Measurements from ENCODE around the gene RBM7.

Gene RBM7, protein sequence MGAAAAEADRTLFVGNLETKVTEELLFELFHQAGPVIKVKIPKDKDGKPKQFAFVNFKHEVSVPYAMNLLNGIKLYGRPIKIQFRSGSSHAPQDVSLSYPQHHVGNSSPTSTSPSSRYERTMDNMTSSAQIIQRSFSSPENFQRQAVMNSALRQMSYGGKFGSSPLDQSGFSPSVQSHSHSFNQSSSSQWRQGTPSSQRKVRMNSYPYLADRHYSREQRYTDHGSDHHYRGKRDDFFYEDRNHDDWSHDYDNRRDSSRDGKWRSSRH

DNA sequence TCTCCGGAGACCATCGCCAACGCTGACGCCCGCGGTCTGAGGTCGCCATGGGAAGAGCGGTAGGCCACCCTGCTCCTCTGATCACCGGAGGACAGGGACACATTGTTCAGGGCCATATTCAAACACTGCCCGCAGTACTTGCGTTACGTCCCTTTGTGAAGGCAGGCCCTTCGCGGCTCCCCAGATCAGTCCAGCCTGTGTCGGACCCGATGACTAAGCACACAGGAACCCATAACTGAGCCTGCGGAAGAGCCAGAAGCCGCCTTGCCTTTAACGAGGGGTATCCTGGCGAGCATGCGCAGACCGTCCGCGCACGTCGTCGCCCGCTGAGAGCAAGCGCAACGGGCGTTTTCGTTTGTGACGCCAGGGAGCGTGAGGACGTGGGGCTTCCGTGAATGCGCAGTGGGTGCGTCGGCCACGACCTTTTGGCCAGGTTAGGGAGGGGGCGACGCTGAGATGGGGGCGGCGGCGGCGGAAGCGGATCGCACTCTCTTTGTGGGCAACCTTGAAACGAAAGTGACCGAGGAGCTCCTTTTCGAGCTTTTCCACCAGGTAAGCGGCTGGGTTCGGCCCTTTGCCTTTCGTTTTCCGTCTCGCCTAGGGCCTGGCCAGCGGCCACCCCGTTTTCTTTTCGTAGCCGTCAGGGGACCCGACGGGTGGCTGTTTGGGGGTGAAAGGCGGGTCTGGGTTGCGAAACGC is at the start of gene RBM7, which contains the start of gene C11orf71:
Gene RBM7 (plus strand): TSS at position 451 of the 699 bp plus-strand sequence. CDS start 6 bp downstream, at position 457.
Gene C11orf71 (minus strand): TSS at position 296 of the 699 bp plus-strand sequence. CDS start 180 bp downstream, at position 116.
- Histone ChIP-seq H3K27me3 (ENCODE audit: control insufficient read depth, insufficient read depth, low read length) (no peaks in the 10 kb centered on the region), H3K9me3 (ENCODE audit: control insufficient read depth, low read length) (no peaks in the 10 kb centered on the region), H3K36me3 (ENCODE audit: control insufficient read depth, insufficient read depth, low read length) (no peaks in the 10 kb centered on the region), H3K4me1 (ENCODE audit: control insufficient read depth, insufficient read depth, low read length) (peaks cover 9% of the 10 kb centered on the region), H3K4me3 (ENCODE audit: low read length) (peak within 1 kb of the TSS; percentile 70), H3K9ac (ENCODE audit: low read length) (peak within 1 kb of the TSS; percentile 100)

DNA sequence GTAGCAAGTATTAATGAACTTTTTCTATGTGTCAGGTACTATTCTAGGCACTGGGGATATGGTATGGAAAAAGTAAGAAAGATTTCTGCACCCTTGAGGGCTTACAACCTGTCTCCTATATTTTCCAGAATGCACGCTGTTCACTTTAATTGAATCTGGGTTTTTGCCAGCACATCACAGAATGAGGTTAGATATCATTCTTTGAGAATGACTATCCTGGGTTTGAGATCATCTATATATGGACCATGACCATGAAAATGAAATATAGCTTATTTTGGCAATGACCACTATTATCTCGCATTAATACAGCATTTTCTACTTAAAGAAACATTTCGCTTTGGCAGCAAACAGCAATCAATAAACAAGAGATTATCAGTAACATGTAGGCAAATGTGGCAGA is 47.0 kb upstream of the RBM7 start:
- H3K27me3 ChIP-seq (ENCODE audit: control insufficient read depth, insufficient read depth, low read length) = no peaks in the 10 kb centered on the region
- H3K4me1 ChIP-seq (ENCODE audit: control insufficient read depth, insufficient read depth, low read length) = no peaks in the 10 kb centered on the region
- H3K4me3 ChIP-seq (ENCODE audit: low read length) = no peak overlapping the region
- no peaks in the 10 kb centered on the region for H3K36me3 ChIP-seq (ENCODE audit: control insufficient read depth, insufficient read depth, low read length)
- H3K9me3 ChIP-seq (ENCODE audit: control insufficient read depth, low read length) = no peaks in the 10 kb centered on the region
- no peak overlapping the region for H3K9ac ChIP-seq (ENCODE audit: low read length)

DNA sequence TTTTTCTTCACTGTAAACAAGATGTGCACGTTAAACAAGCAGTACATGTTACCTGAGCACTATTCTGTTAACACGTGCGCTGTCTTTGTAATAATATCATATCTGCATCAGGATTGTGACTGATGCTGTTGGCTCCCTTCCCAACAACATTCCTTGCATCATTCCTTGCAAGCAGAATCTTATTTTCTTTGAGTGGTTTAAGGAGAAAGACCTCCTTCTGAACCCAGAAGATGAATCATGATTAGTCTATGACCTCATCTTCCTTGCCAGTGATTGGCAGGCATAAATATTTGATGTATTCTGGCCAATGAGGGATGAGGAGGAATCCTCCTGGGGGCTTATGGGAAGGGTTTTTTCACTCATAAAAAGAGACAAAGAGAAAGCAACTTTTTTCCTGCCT is 46.4 kb upstream of the RBM7 start:
- no peak overlapping the region for H3K9ac ChIP-seq (ENCODE audit: low read length)
- H3K4me1 ChIP-seq (ENCODE audit: control insufficient read depth, insufficient read depth, low read length) = no peaks in the 10 kb centered on the region
- H3K36me3 ChIP-seq (ENCODE audit: control insufficient read depth, insufficient read depth, low read length) = no peaks in the 10 kb centered on the region
- H3K27me3 ChIP-seq (ENCODE audit: control insufficient read depth, insufficient read depth, low read length) = no peaks in the 10 kb centered on the region
- no peaks in the 10 kb centered on the region for H3K9me3 ChIP-seq (ENCODE audit: control insufficient read depth, low read length)
- H3K4me3 ChIP-seq (ENCODE audit: low read length) = no peak overlapping the region

DNA sequence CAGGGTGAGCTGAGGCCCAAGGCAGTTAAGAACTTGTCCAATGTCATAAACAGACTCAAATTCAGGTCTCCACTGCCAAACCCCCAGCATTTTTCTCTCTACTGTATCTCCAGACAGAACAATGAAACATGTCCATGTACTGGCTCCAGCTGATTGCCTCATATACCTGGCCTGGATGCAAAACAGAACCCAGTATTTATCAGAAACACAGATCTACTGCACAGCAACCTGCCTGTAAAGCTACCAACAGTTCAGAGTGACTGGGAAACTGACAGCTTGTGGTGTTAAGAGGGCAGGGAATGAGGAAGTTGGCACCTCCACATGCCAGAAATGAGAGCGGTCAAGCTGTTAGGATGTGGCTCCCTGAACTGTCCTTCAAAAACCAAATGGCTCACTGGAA is 41.8 kb upstream of the RBM7 start:
- no peaks in the 10 kb centered on the region for H3K27me3 ChIP-seq (ENCODE audit: control insufficient read depth, insufficient read depth, low read length)
- H3K4me3 ChIP-seq (ENCODE audit: low read length) = no peak overlapping the region
- no peaks in the 10 kb centered on the region for H3K36me3 ChIP-seq (ENCODE audit: control insufficient read depth, insufficient read depth, low read length)
- no peaks in the 10 kb centered on the region for H3K9me3 ChIP-seq (ENCODE audit: control insufficient read depth, low read length)
- H3K4me1 ChIP-seq (ENCODE audit: control insufficient read depth, insufficient read depth, low read length) = no peaks in the 10 kb centered on the region
- no peak overlapping the region for H3K9ac ChIP-seq (ENCODE audit: low read length)

DNA sequence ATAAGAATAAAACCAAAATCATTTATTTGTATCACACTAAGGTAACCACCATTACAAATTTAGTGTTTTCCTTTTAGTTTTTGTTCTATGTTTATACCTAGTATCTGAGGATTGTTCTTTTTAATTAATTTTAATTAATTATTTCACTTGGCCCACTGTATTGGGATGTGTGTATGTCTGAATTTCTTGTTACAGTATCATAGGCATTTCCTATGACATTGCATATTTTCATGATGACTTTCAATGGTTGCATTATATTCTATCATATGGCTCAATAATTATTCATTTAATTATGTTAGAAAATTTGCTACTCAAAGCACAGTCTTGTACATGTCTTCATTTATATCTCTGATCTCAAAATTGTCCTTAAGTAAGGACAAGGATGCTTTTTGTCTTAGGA is 41.1 kb upstream of the RBM7 start:
- no peaks in the 10 kb centered on the region for H3K4me1 ChIP-seq (ENCODE audit: control insufficient read depth, insufficient read depth, low read length)
- H3K9ac ChIP-seq (ENCODE audit: low read length) = no peak overlapping the region
- no peak overlapping the region for H3K4me3 ChIP-seq (ENCODE audit: low read length)
- H3K36me3 ChIP-seq (ENCODE audit: control insufficient read depth, insufficient read depth, low read length) = no peaks in the 10 kb centered on the region
- H3K27me3 ChIP-seq (ENCODE audit: control insufficient read depth, insufficient read depth, low read length) = no peaks in the 10 kb centered on the region
- no peaks in the 10 kb centered on the region for H3K9me3 ChIP-seq (ENCODE audit: control insufficient read depth, low read length)

DNA sequence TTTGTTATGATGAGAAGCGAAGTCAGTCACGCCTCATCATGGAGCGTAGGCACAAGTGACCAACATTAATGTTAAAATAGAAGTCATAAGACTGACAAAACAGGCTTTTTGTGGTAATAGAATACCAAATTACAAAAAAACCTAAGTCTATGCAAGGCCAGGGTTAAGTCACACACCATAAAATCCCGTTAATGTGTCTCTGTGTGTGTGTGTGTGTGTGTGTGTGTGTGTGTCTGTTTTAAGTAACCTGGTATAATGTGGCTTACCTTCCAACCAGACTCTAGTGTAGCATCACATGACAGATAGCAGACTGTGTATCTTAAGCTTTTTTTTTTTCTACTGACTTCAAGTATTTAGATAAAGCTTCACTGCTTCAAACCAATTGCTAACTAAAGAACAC is 38.1 kb upstream of the RBM7 start:
- H3K36me3 ChIP-seq (ENCODE audit: control insufficient read depth, insufficient read depth, low read length) = no peaks in the 10 kb centered on the region

DNA sequence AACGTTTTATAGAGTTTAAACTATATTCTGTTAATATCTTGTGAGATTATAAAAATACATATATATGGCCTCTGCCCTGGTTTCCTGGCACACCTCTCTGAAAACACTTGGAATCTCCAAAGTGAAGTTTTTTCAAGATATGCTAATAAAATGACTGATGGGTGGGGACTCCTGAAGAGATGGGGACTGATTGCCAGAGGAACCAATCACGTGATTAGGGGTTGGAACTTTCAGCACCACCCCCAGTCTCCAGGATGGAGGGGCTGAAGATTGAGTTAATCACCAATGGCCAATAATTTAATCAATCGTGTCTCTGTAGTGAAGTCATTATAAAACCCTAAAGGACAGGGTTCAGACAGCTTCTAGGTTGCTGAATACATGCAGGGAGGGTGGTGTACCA is 37.5 kb upstream of the RBM7 start:
- H3K4me1 ChIP-seq (ENCODE audit: control insufficient read depth, insufficient read depth, low read length) = no peaks in the 10 kb centered on the region
- no peaks in the 10 kb centered on the region for H3K9me3 ChIP-seq (ENCODE audit: control insufficient read depth, low read length)
- no peaks in the 10 kb centered on the region for H3K36me3 ChIP-seq (ENCODE audit: control insufficient read depth, insufficient read depth, low read length)
- no peak overlapping the region for H3K9ac ChIP-seq (ENCODE audit: low read length)
- H3K4me3 ChIP-seq (ENCODE audit: low read length) = no peak overlapping the region
- no peaks in the 10 kb centered on the region for H3K27me3 ChIP-seq (ENCODE audit: control insufficient read depth, insufficient read depth, low read length)

More for the DNA sequence above, 38.1 kb upstream of the RBM7 start:
- Histone ChIP-seq H3K9me3 (ENCODE audit: control insufficient read depth, low read length) (no peaks in the 10 kb centered on the region), H3K9ac (ENCODE audit: low read length) (no peak overlapping the region), H3K27me3 (ENCODE audit: control insufficient read depth, insufficient read depth, low read length) (no peaks in the 10 kb centered on the region), H3K4me3 (ENCODE audit: low read length) (no peak overlapping the region), H3K4me1 (ENCODE audit: control insufficient read depth, insufficient read depth, low read length) (no peaks in the 10 kb centered on the region)

DNA sequence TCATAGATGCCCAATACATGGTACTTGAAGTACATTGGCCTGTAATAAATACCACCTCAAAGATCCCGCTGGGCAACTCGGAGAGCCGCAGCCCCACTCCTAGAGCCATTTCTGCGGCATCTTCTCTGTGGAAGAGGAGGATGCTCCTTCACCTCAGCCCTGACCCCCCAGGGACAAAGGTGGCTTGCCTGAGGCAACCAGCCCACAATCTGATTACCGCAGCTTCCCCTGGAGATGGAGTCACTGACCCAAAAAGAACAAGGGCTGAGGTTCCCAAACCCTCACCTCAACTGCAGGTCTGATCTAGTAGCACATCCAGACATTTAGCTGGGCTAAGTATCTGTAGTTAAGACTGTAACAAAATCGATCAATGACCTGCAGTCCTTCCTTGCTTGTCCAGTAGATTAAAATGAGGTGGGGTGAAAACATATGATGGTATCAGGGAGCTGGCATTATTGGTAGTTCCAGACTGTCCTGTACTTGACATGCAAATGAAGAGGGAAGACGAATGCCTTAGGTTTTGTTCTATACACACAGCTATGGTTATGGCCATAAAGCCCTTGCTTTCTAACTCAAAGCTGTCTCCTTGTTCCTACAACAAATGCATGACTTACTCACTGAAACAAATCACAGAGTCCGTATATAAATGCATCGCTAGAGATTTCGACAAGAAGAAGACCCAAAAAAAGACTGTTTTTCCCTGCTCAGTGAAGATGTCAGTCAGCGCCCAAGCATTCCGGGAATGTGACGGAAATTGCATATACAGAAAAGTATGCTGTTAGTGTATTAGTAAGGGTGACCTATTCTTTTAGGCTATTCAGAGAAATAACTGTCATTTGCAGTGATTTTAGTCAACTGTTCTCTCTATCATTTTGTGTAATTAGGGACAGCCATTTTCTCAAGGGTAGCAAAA is 33.9 kb upstream of the RBM7 start:
- no peaks in the 10 kb centered on the region for H3K4me1 ChIP-seq (ENCODE audit: control insufficient read depth, insufficient read depth, low read length)
- no peaks in the 10 kb centered on the region for H3K36me3 ChIP-seq (ENCODE audit: control insufficient read depth, insufficient read depth, low read length)
- no peaks in the 10 kb centered on the region for H3K27me3 ChIP-seq (ENCODE audit: control insufficient read depth, insufficient read depth, low read length)
- H3K9me3 ChIP-seq (ENCODE audit: control insufficient read depth, low read length) = no peaks in the 10 kb centered on the region
- H3K4me3 ChIP-seq (ENCODE audit: low read length) = no peak overlapping the region
- no peak overlapping the region for H3K9ac ChIP-seq (ENCODE audit: low read length)

DNA sequence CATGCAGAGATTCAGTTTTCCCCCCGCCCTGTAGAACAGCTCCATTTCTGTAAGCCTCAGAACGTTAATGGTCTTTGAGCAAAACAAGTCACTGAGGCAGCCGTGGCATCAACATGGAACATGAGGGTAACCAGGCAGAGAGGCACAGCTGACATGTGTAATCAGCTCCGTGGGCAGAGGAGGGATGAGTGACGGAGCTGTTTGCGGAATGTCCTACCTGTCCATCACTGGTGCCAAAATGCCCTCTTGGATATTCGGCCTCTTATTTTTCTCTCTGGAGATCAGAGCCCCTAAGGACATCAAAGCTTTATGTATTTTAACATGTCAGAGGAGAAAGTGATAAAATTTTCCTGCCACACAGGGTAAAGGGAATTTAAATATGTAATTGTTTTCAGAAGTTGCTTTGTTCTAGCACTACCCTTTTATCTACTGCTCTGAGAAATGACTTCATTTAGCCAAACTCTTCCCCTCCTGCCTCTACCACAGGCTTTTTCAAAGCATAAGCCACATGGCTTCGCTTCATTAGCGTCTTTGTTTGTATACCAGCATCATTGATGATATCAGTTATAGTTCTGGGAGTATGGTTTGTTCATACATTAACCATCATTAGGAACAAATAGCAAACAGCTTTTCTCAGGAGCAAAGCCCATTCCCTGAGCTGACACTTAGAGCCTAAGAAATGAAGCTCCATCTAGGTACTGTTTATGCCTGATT is 33.1 kb upstream of the RBM7 start:
- H3K36me3 ChIP-seq (ENCODE audit: control insufficient read depth, insufficient read depth, low read length) = no peaks in the 10 kb centered on the region
- no peaks in the 10 kb centered on the region for H3K27me3 ChIP-seq (ENCODE audit: control insufficient read depth, insufficient read depth, low read length)
- H3K4me1 ChIP-seq (ENCODE audit: control insufficient read depth, insufficient read depth, low read length) = no peaks in the 10 kb centered on the region
- no peak overlapping the region for H3K9ac ChIP-seq (ENCODE audit: low read length)
- H3K4me3 ChIP-seq (ENCODE audit: low read length) = no peak overlapping the region
- H3K9me3 ChIP-seq (ENCODE audit: control insufficient read depth, low read length) = no peaks in the 10 kb centered on the region

DNA sequence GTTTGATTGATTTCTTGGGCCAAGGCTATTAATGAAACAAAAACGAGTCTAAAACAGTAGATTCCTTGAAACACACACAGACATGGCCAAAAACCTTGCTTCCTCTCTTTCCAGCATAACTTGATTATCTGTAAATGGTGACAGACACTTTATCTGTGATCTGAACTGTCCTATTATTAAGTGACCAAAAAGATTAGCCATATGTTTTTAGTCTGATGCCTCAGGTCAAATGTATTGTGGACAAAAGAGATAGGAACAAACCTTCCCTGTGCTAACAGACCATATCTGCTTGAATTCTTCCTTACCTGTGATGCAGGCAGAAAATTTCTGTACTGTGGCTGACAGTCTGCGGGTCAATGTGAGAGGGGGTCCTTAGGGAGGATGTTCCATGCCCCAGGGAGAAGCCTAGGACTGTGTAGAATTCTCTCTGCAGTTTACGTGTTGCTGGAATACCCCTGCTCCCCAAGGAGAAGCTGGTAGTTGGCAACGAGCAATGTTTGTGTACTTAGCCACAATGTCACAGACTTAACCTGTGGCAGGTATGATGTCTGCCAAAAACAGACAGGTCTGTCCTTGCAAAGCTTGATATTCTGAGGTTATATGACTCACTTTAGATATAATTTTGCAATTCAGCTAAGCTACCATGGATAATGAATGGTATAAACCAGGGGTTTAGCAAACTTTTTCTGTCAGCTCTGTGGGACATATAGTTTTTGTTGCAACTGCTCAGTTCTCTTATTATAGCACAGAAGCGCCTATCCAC is 31.4 kb upstream of the RBM7 start:
- H3K36me3 ChIP-seq (ENCODE audit: control insufficient read depth, insufficient read depth, low read length) = no peaks in the 10 kb centered on the region
- H3K9me3 ChIP-seq (ENCODE audit: control insufficient read depth, low read length) = no peaks in the 10 kb centered on the region
- H3K27me3 ChIP-seq (ENCODE audit: control insufficient read depth, insufficient read depth, low read length) = no peaks in the 10 kb centered on the region
- no peak overlapping the region for H3K4me3 ChIP-seq (ENCODE audit: low read length)
- H3K4me1 ChIP-seq (ENCODE audit: control insufficient read depth, insufficient read depth, low read length) = no peaks in the 10 kb centered on the region
- no peak overlapping the region for H3K9ac ChIP-seq (ENCODE audit: low read length)

DNA sequence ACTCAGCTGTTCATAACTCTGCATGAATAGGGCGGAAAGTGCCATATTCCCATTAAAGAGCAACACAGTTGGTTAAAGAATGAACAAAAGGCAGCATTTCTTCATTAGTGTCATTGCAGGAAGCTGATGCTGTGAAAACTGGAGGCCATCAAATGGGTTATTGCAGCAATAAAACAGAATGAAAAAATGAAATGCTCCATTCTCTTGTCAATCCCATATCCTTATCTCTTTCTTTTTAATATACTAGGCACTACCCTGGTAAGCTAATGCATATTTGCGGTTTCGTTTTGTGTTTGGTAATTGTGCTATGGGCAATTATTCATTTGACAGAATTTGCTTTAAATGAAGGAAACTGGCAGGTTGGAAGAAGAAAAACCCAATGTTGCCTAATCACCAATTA is 25.4 kb upstream of the RBM7 start:
- H3K9me3 ChIP-seq (ENCODE audit: control insufficient read depth, low read length) = no peaks in the 10 kb centered on the region
- no peaks in the 10 kb centered on the region for H3K27me3 ChIP-seq (ENCODE audit: control insufficient read depth, insufficient read depth, low read length)
- H3K4me3 ChIP-seq (ENCODE audit: low read length) = no peak overlapping the region
- no peaks in the 10 kb centered on the region for H3K36me3 ChIP-seq (ENCODE audit: control insufficient read depth, insufficient read depth, low read length)
- no peaks in the 10 kb centered on the region for H3K4me1 ChIP-seq (ENCODE audit: control insufficient read depth, insufficient read depth, low read length)
- H3K9ac ChIP-seq (ENCODE audit: low read length) = no peak overlapping the region

All from mucosa of stomach (tissue), 1 donor.